ENCODE data around the gene PTPRG. TPM values are rescaled to one million over a fixed set of nuclear protein-coding genes. Genes with fewer than 3 reads are reported as not detected.

PTPRG gene
- total and polyA plus RNA-seq, 2 of the 13 experiments (the other 11 are each of a cell fraction or from before 2014, with no cell fraction given) = 8.0 to 25.3 TPM

DNA sequence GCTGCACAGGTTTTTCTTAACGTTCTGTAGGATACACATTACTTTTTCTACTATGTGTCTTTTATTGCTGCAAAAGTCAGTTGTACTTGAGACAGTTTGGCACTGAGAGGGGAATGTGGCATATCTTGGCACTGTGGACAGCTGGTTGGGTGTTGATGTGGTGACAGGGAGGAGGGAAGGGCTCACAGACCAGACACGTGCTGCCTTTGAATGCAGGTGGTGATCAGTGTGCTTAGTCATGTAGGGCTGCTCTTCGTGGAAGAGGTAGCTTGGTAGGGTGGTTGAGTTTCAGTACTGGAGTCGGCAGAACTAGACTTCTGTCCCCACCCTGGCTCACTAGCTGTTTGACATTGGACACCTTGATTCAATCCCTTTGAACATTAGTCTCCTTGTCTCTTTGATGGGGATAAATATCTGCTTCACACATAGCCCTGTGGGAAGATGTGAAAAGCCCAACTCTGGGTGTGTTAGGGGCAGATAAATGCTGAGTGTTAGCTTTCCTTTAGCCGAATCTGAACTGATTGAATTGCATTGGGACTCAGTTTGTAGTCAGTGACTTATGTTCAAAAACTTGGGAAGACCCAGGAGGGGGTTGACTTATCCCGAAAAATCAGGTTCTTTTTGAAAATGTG lies 108.4 kb downstream of the PTPRG start:
- CTCF ChIA-PET (ENCODE audit: low intra/inter-chr PET ratio, low total read pairs) = no interaction called here
- intact Hi-C loops (cut with micrococcal nuclease; ENCODE audit: unreplicated experiment) (no loop called here), in situ Hi-C loops (cut with HindIII; ENCODE audit: extremely low pct_ligation_motif_present, low pct_unique_long_range_greater_than_20kb) (no loop called here)
- Histone ChIP-seq H3K36me3 (replicated peaks in 1 of 2; ENCODE audit: control insufficient read depth in 1 of 2, insufficient read depth in 2 of 2, low read length in 2 of 2) (no peaks in the 10 kb centered on the region; a peak in 1 of 5 replicates), H3K4me2 (ENCODE audit: low read depth, low read length) (no peak overlapping the region), H2AFZ (ENCODE audit: low read length) (no peak overlapping the region), H3K4me1 (ENCODE audit: insufficient read depth, low read length) (no peaks in the 10 kb centered on the region), H3K79me2 (ENCODE audit: insufficient read depth, low read length) (peaks cover 5% of the 10 kb centered on the region), H4K20me1 (ENCODE audit: insufficient read depth, low read length) (no peaks in the 10 kb centered on the region), H3K4me3 (replicated peaks in 1 of 3; ENCODE audit: insufficient read depth in 1 of 3, low read depth in 2 of 3, low read length in 3 of 3) (no peak overlapping the region), H3K9ac (ENCODE audit: insufficient read depth, low read depth, low read length) (no peak overlapping the region), H3K9me3 (ENCODE audit: low read length) (no peaks in the 10 kb centered on the region), H3K27me3 (ENCODE audit: control insufficient read depth in 1 of 2, insufficient read depth in 2 of 2, low read length in 2 of 2) (no peaks in the 10 kb centered on the region), H3K27ac (ENCODE audit: extremely low read length, insufficient read depth, low read length) (no peak overlapping the region)
- WGBS (ENCODE audit: low lambda C conversion rate) = 85% methylated on average over 6 of the region's 6 CpGs
- TF ChIP-seq NCOA1 (CRISPR knock-in tag; IDR thresholded peaks at IDR 0.05) = no peak
- TF ChIP-seq, protein P1, sequence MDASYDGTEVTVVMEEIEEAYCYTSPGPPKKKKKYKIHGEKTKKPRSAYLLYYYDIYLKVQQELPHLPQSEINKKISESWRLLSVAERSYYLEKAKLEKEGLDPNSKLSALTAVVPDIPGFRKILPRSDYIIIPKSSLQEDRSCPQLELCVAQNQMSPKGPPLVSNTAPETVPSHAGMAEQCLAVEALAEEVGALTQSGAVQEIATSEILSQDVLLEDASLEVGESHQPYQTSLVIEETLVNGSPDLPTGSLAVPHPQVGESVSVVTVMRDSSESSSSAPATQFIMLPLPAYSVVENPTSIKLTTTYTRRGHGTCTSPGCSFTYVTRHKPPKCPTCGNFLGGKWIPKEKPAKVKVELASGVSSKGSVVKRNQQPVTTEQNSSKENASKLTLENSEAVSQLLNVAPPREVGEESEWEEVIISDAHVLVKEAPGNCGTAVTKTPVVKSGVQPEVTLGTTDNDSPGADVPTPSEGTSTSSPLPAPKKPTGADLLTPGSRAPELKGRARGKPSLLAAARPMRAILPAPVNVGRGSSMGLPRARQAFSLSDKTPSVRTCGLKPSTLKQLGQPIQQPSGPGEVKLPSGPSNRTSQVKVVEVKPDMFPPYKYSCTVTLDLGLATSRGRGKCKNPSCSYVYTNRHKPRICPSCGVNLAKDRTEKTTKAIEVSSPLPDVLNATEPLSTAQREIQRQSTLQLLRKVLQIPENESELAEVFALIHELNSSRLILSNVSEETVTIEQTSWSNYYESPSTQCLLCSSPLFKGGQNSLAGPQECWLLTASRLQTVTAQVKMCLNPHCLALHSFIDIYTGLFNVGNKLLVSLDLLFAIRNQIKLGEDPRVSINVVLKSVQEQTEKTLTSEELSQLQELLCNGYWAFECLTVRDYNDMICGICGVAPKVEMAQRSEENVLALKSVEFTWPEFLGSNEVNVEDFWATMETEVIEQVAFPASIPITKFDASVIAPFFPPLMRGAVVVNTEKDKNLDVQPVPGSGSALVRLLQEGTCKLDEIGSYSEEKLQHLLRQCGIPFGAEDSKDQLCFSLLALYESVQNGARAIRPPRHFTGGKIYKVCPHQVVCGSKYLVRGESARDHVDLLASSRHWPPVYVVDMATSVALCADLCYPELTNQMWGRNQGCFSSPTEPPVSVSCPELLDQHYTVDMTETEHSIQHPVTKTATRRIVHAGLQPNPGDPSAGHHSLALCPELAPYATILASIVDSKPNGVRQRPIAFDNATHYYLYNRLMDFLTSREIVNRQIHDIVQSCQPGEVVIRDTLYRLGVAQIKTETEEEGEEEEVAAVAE (CRISPR knock-in tag; IDR thresholded peaks at IDR 0.05; ENCODE audit: borderline replicate concordance) = no peak
- no peak for TF ChIP-seq HDAC1 (CRISPR knock-in tag; IDR thresholded peaks at IDR 0.05)
- no peak for TF ChIP-seq ZFP37 (CRISPR knock-in tag; IDR thresholded peaks at IDR 0.05; ENCODE audit: borderline replicate concordance)
- TF ChIP-seq ZSCAN20 (CRISPR knock-in tag; IDR thresholded peaks at IDR 0.05; ENCODE audit: borderline replicate concordance) = no peak
- no TSS peak for BruUV-seq (replicated peaks)
- DNase-seq (ENCODE audit: low spot score) = no peak
- no peak for ATAC-seq
- POLR2A ChIA-PET = no interaction called here
- no peak for FAIRE-seq

Data from HepG2 (cell line).